NCI-H1092 (cell line): Measurements from ENCODE around the gene ANKRD18B.
"Not testable (repeated sequence)": the region's sequence is repeated elsewhere in the genome, so short reads cannot be mapped to it uniquely, and the experiment has no call there.

ENCODE experiments used
- DNase-seq: peaks from one replicate; lab custom pipeline; 2025; lab: John Stamatoyannopoulos, UW

The ANKRD18B gene

GRCh38 chr9:33533958-33534357 lies 9.9 kb downstream of the ANKRD18B start:
- not testable (repeated sequence) for DNase-seq

GRCh38 chr9:33535541-33535940 lies 11.5 kb downstream of the ANKRD18B start:
- no peak for DNase-seq

- not testable (repeated sequence) for DNase-seq
Measured at GRCh38 chr9:33543463-33543862, 19.4 kb downstream of the ANKRD18B start.

GRCh38 chr9:33545715-33546114 lies 21.7 kb downstream of the ANKRD18B start:
- not testable (repeated sequence) for DNase-seq

GRCh38 chr9:33548816-33549215 lies 24.8 kb downstream of the ANKRD18B start:
- DNase-seq = not testable (repeated sequence)

GRCh38 chr9:33549418-33549817 lies 25.4 kb downstream of the ANKRD18B start:
- DNase-seq = not testable (repeated sequence)

- not testable (repeated sequence) for DNase-seq
Measured at GRCh38 chr9:33551183-33551582, 27.1 kb downstream of the ANKRD18B start.

- not testable (repeated sequence) for DNase-seq
Measured at GRCh38 chr9:33552315-33552725, 28.3 kb downstream of the ANKRD18B start.

- not testable (repeated sequence) for DNase-seq
Measured at GRCh38 chr9:33560217-33560616, 36.2 kb downstream of the ANKRD18B start.

- not testable (repeated sequence) for DNase-seq
Measured at GRCh38 chr9:33562196-33562595, 38.1 kb downstream of the ANKRD18B start.

GRCh38 chr9:33567776-33568175 lies 43.7 kb downstream of the ANKRD18B start:
- DNase-seq = not testable (repeated sequence)

- not testable (repeated sequence) for DNase-seq
Measured at GRCh38 chr9:33577786-33578185, 53.7 kb downstream of the ANKRD18B start.

- not testable (repeated sequence) for DNase-seq
Measured at GRCh38 chr9:33579996-33580395, 55.9 kb downstream of the ANKRD18B start.

GRCh38 chr9:33582686-33583085 lies 58.6 kb downstream of the ANKRD18B start:
- DNase-seq = not testable (repeated sequence)

GRCh38 chr9:33586128-33586527 lies 62.1 kb downstream of the ANKRD18B start:
- DNase-seq = not testable (repeated sequence)

GRCh38 chr9:33587799-33588198 lies 63.7 kb downstream of the ANKRD18B start:
- not testable (repeated sequence) for DNase-seq

GRCh38 chr9:33588876-33589275 lies 64.8 kb downstream of the ANKRD18B start:
- DNase-seq = not testable (repeated sequence)

- not testable (repeated sequence) for DNase-seq
Measured at GRCh38 chr9:33590857-33591256, 66.8 kb downstream of the ANKRD18B start.

- DNase-seq = not testable (repeated sequence)
Measured at GRCh38 chr9:33596974-33597373, 72.9 kb downstream of the ANKRD18B start.

GRCh38 chr9:33597386-33597785 lies 73.3 kb downstream of the ANKRD18B start:
- DNase-seq = not testable (repeated sequence)

- DNase-seq = not testable (repeated sequence)
Measured at GRCh38 chr9:33598796-33599379, 74.8 kb downstream of the ANKRD18B start.

- not testable (repeated sequence) for DNase-seq
Measured at GRCh38 chr9:33600911-33601310, 76.9 kb downstream of the ANKRD18B start.

GRCh38 chr9:33604249-33604648 lies 80.2 kb downstream of the ANKRD18B start:
- peak; percentile 1 for DNase-seq

GRCh38 chr9:33604936-33605335 lies 80.9 kb downstream of the ANKRD18B start:
- not testable (repeated sequence) for DNase-seq
